NCI-H2171 (cell line): Measurements from ENCODE around the gene CAPN1.

ENCODE experiments used
- DNase-seq: peaks from one replicate; lab custom pipeline; 2025; lab: John Stamatoyannopoulos, UW

Gene CAPN1

DNA sequence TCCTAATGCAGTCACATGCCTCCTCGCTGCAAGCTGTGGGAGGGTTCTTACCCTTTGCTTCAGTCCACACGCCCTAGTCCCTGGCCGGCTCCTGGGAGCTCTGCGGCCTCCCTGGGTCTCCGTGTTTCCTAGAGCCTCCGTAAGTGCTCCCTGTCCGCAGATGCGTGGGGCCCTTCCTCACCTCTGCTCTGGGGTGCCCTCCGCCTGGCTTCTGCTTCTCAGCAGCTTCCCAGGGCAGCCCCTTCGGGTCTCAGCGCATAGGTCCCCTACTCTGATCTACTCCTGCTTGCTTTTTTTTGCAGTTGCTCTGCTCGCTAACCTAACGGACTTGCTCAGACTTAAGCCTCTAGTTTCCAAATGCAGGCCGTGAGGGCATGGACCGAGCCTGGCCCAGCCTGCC is 22.4 kb downstream of the CAPN1 start:
- DNase-seq = no peak

DNA sequence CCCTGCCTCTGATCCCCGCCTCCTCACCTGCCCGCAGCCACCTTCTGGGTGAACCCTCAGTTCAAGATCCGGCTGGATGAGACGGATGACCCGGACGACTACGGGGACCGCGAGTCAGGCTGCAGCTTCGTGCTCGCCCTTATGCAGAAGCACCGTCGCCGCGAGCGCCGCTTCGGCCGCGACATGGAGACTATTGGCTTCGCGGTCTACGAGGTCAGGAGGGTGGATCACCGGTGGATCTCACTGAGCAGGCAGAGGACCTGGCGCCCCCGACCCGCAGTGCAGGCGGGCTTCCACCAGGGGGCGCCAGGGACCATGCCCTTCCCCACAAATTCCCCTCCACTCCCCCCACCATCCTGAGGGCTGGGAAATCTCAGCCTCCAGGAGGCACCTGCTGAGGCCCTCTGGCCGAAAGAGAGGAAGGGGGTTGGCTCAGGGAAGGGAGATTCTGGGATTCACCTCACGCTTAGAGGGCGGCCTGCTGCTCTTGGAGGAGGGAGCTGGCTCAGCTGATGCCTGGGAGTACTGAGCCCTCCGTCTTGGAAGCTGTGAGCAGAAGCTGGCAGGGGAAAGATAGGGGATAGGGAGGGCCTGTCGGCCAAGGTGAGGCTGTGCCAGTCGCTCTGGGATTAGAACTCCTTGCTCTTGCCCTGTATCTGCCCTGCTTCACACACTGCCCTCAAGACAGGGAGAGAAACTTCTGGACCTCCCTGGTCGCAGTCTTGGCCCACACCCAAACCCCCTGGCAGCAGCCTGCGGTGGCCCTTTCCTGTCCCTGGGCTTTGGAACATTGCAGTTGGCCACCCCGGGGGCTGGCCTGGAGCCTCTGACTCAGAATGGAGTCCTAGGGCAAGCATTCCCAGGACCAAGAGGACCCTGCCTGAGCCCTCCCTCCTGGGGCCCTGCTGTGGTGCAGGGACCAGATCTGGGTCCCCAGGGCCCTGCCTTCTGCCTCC is 23.2 kb downstream of the CAPN1 start:
- no peak for DNase-seq

GRCh38 chr11:65205602-65205967 is 23.9 kb downstream of the CAPN1 start:
- no peak for DNase-seq

DNA sequence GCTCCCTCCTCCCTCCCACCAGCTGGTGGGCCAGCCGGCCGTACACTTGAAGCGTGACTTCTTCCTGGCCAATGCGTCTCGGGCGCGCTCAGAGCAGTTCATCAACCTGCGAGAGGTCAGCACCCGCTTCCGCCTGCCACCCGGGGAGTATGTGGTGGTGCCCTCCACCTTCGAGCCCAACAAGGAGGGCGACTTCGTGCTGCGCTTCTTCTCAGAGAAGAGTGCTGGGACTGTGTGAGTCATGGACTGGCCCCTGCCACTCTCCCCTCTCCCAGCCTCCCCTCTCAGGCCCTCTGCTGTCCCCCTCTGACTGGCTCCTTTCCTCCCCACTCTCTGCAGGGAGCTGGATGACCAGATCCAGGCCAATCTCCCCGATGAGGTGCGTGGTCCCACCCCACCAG is 24.7 kb downstream of the CAPN1 start:
- DNase-seq = no peak

- no peak for DNase-seq
These were observed 25.2 kb downstream of the CAPN1 start for GRCh38 chr11:65206901-65207300.

- no peak for DNase-seq
These were observed 26.4 kb downstream of the CAPN1 start for GRCh38 chr11:65207918-65208784.

- no peak for DNase-seq
These were observed 27.3 kb downstream of the CAPN1 start for GRCh38 chr11:65208785-65209710.

DNA sequence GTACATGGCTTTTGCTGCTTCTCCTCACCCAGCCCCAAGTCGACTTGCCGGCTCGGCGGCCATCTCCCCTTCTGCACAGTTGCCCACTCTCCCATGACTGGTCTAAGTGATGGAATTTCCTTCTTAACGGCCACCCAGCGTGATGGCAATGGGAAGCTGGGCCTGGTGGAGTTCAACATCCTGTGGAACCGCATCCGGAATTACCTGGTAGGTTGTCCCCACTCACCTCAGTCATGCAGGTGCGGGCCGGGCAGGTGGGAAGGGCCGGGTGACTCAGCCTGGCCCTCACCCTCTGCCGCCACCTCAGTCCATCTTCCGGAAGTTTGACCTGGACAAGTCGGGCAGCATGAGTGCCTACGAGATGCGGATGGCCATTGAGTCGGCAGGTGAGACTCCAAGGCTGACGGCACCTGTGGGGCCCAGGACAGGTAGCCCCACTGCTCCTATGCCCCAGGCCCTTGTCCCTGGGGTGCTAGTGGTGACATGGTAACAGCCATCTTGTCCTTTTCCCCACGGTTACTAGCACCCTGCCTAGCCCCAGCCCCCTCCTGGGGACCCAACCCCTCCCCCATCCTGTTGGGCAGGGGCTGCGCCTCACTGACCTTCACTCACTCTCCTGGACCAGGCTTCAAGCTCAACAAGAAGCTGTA is 28.1 kb downstream of the CAPN1 start:
- DNase-seq = no peak

- no peak for DNase-seq
These were observed 28.6 kb downstream of the CAPN1 start for GRCh38 chr11:65210361-65210731.

DNA sequence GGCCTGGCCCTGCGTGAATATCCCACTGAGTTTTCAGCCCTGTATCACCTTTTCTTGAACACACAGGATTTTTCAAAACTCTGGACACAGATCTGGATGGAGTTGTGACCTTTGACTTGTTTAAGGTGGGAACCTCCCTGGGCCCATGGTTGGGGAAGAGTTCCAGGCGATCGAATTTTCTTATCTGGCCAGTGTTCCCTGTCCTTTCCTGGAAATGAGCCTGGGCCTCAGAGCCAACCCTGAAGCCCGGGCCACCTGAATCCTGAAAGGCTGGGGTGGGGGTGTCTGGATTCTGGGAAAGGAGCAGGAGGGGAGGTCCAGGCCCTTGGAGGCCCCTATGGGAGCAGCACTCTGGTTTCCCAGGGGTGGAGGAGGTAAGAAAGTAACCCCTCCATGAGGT is 29.0 kb downstream of the CAPN1 start:
- no peak for DNase-seq

DNA sequence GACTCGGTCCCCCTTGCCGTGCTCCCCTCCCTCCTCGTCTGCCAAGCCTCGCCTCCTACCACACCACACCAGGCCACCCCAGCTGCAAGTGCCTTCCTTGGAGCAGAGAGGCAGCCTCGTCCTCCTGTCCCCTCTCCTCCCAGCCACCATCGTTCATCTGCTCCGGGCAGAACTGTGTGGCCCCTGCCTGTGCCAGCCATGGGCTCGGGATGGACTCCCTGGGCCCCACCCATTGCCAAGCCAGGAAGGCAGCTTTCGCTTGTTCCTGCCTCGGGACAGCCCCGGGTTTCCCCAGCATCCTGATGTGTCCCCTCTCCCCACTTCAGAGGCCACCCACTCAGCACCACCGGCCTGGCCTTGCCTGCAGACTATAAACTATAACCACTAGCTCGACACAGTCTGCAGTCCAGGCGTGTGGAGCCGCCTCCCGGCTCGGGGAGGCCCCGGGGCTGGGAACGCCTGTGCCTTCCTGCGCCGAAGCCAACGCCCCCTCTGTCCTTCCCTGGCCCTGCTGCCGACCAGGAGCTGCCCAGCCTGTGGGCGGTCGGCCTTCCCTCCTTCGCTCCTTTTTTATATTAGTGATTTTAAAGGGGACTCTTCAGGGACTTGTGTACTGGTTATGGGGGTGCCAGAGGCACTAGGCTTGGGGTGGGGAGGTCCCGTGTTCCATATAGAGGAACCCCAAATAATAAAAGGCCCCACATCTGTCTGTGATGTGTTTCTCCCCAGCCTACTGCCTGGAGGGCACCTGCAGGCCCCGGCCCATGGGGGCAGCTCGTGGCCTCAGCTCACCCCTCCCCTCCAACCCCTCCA is 29.8 kb downstream of the CAPN1 start:
- DNase-seq = no peak

- no peak for DNase-seq
These were observed 30.6 kb downstream of the CAPN1 start for GRCh38 chr11:65212226-65212801.

DNA sequence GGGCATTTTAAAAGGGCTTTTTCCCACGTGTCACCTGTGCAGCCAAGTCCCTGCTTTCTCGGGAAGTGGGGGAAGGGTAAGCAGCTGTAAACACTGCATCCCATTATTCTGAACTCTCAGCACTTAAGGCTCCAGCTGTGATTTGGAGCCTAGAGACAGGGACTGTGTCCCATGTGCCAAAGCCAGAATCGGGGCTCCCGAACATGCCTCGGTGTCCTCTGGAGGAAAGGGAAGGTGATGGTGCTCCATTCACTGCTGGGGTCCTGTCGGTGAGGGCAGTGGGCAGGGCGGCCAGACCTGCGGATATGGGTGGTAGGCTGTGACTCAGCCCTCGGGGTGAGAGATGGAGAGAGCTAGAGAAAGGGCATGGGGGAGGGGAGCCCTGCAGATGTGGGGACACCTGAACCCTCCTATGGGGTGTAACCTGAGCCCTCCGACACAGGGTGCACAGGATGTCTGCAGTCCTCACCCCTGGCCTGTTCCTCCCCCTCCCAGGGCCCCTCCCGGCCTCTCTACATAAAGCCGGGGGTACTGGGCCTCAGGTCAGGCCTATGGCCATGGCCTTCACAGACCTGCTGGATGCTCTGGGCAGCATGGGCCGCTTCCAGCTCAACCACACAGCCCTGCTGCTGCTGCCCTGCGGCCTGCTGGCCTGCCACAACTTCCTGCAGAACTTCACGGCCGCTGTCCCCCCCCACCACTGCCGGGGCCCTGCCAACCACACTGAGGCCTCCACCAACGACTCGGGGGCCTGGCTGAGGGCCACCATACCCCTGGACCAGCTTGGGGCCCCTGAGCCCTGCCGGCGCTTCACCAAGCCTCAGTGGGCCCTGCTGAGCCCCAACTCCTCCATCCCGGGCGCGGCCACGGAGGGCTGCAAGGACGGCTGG is 31.8 kb downstream of the CAPN1 start:
- no peak for DNase-seq

- DNase-seq = no peak
These were observed 32.6 kb downstream of the CAPN1 start for GRCh38 chr11:65214212-65214845.

DNA sequence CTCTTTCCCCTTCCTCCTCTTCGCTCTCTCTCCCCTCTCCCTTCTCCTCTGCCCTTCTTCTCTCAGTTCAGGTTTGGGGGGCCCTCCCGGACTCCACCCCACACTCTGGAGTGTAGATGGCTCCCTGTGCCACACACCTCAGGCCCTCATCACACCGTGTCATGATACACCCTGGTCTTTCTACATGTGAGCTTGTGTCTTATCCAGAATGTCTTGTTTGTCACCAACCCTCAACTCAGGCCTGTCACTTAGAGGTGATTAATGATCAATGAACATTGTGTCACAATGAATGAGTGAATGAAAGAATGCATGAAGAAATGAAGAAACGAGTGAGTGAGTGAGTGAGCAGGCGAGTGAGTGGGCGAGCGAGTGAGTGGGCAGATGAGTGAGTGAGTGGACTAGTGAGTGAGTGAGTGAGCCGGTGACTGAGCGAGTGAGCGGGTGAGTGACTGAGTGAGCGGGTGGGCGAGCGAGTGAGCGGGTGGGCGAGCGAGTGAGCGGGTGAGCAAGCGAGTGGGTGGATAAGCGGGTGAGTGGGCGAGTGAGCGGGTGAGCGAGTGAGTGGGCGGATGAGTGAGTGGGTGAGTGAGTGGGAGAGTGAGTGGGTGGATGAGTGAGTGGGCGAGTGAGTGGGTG is 33.8 kb downstream of the CAPN1 start:
- no peak for DNase-seq

DNA sequence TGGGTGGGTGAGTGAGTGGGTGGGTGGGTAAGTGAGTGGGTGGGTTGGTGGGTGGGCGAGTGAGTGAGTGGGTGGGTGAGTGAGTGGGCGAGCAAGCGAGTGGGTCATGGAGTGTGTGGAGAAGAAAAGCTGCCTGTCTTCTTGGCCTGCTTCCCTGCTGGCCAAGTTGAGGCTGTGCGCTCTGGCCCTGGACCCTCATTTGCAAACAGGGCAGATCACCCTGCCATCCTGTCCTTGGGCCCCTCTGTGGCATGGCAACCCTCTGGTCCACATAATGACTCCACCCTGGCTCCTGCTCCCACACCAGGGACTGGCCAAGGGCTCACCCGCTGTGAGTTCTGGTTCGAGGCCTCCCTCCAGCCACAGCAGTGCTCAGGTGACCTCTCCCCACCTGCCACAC is 35.1 kb downstream of the CAPN1 start:
- no peak for DNase-seq

GRCh38 chr11:65217441-65218423 is 36.0 kb downstream of the CAPN1 start:
- DNase-seq = no peak
